Measurements from ENCODE around the gene RASGRP1. TPM values are rescaled to one million over a fixed set of nuclear protein-coding genes. Genes with fewer than 3 reads are reported as not detected.

The RASGRP1 gene
- 10 to 100 TPM in 2 of 8 experiments, 1 to 10 TPM in 6; 1.8 to 36.9 (median 2.8) TPM for total RNA-seq

GRCh38 chr15:38564557-38565286, at the start of gene RASGRP1:
Gene RASGRP1 (minus strand): TSS chr15:38564814. CDS start chr15:38564628, 186 bp downstream.
- WGBS, 10 experiments: 41 to 80% methylated on average over 1 to 8 of the region's 85 CpGs; no CpG with 5 or more reads in 8 of the 10 experiments
- peak; percentile 80 to 93 (median 90) for ATAC-seq (replicated peaks in 6 of 8)
- Histone ChIP-seq H3K27ac (no peak within 1 kb of the TSS), H3K4me1 (replicated peaks in 1 of 2) (no peaks in the 10 kb centered on the region), H3K4me3 (peak within 1 kb of the TSS; percentile 49 to 81 (median 52))
- in situ Hi-C loops (cut with MboI; ENCODE audit: low pct_unique_long_range_greater_than_20kb in 2 of 9, low sequenced_read_pairs in 9 of 9, unreplicated experiment in 9 of 9): loop anchor here in 2 of 9 experiments (10.0 to 25.0 kb wide), 2 partner anchors 120 to 123 kb away; no protein-coding TSS in a partner anchor

- 0 to 100% (median 78%) methylated on average over 1 to 3 of the region's 3 CpGs; no CpG with 5 or more reads in 5 of the 10 experiments for WGBS, 10 experiments
- in situ Hi-C loops (cut with MboI; ENCODE audit: low pct_unique_long_range_greater_than_20kb in 2 of 9, low sequenced_read_pairs in 9 of 9, unreplicated experiment in 9 of 9): no loop called here
These were observed 48.5 kb upstream of the RASGRP1 start for GRCh38 chr15:38613085-38613484.

GRCh38 chr15:38612159-38612863, 47.7 kb upstream of the RASGRP1 start:
- no peak overlapping the region for H3K4me3 ChIP-seq
- 20 to 100% (median 88%) methylated on average over 1 to 6 of the region's 6 CpGs; no CpG with 5 or more reads in 3 of the 10 experiments for WGBS, 10 experiments
- no peak overlapping the region for H3K27ac ChIP-seq
- in situ Hi-C loops (cut with MboI; ENCODE audit: low pct_unique_long_range_greater_than_20kb in 2 of 9, low sequenced_read_pairs in 9 of 9, unreplicated experiment in 9 of 9): no loop called here
- H3K4me1 ChIP-seq (replicated peaks in 1 of 2): no peaks in the 10 kb centered on the region
- no peak for ATAC-seq (replicated peaks in 6 of 8)

More at GRCh38 chr15:38613085-38613484, 48.5 kb upstream of the RASGRP1 start:
- ATAC-seq (replicated peaks in 6 of 8): no peak
- Histone ChIP-seq H3K4me1 (replicated peaks in 1 of 2) (no peaks in the 10 kb centered on the region), H3K4me3 (no peak overlapping the region), H3K27ac (no peak overlapping the region)

GRCh38 chr15:38611228-38611627, 46.6 kb upstream of the RASGRP1 start:
- H3K4me1 ChIP-seq (replicated peaks in 1 of 2): no peaks in the 10 kb centered on the region
- H3K27ac ChIP-seq: no peak overlapping the region
- peak in 1 of 8 experiments; percentile 11 for ATAC-seq (replicated peaks in 6 of 8)
- in situ Hi-C loops (cut with MboI; ENCODE audit: low pct_unique_long_range_greater_than_20kb in 2 of 9, low sequenced_read_pairs in 9 of 9, unreplicated experiment in 9 of 9): no loop called here
- WGBS, 10 experiments: 60 to 100% (median 85%) methylated on average over 1 to 4 of the region's 4 CpGs; no CpG with 5 or more reads in 2 of the 10 experiments
- no peak overlapping the region for H3K4me3 ChIP-seq

- Histone ChIP-seq H3K27ac (no peak overlapping the region), H3K4me3 (no peak overlapping the region), H3K4me1 (replicated peaks in 1 of 2) (peaks cover 0 to 4% of the 10 kb centered on the region in 2 donors)
- ATAC-seq (replicated peaks in 6 of 8): peak in 3 of 8 experiments; percentile 97 to 99 (median 99)
- 0 to 100% (median 73%) methylated on average over 1 to 7 of the region's 7 CpGs for WGBS, 10 experiments
- in situ Hi-C loops (cut with MboI; ENCODE audit: low pct_unique_long_range_greater_than_20kb in 2 of 9, low sequenced_read_pairs in 9 of 9, unreplicated experiment in 9 of 9): no loop called here
These were observed 46.1 kb upstream of the RASGRP1 start for GRCh38 chr15:38610748-38611147.

- in situ Hi-C loops (cut with MboI; ENCODE audit: low pct_unique_long_range_greater_than_20kb in 2 of 9, low sequenced_read_pairs in 9 of 9, unreplicated experiment in 9 of 9): no loop called here
- H3K27ac ChIP-seq: no peak overlapping the region
- WGBS, 10 experiments: 30 to 100% (median 82%) methylated on average over 2 to 4 of the region's 4 CpGs; no CpG with 5 or more reads in 3 of the 10 experiments
- no peak overlapping the region for H3K4me3 ChIP-seq
- peaks cover 0 to 5% of the 10 kb centered on the region in 2 donors for H3K4me1 ChIP-seq (replicated peaks in 1 of 2)
- ATAC-seq (replicated peaks in 6 of 8): no peak
These were observed 44.6 kb upstream of the RASGRP1 start for GRCh38 chr15:38609097-38609738.

- Histone ChIP-seq H3K4me1 (replicated peaks in 1 of 2) (peaks cover 1 to 6% of the 10 kb centered on the region in 2 donors), H3K4me3 (no peak overlapping the region), H3K27ac (no peak overlapping the region)
- in situ Hi-C loops (cut with MboI; ENCODE audit: low pct_unique_long_range_greater_than_20kb in 2 of 9, low sequenced_read_pairs in 9 of 9, unreplicated experiment in 9 of 9): no loop called here
- ATAC-seq (replicated peaks in 6 of 8): no peak
- 31 to 100% (median 86%) methylated on average over 1 to 7 of the region's 7 CpGs for WGBS, 10 experiments
These were observed 44.1 kb upstream of the RASGRP1 start for GRCh38 chr15:38608682-38609081.

GRCh38 chr15:38605744-38606143, 41.1 kb upstream of the RASGRP1 start:
- peaks cover 15 to 20% of the 10 kb centered on the region in 2 donors for H3K4me1 ChIP-seq (replicated peaks in 1 of 2)
- no peak overlapping the region for H3K4me3 ChIP-seq
- in situ Hi-C loops (cut with MboI; ENCODE audit: low pct_unique_long_range_greater_than_20kb in 2 of 9, low sequenced_read_pairs in 9 of 9, unreplicated experiment in 9 of 9): no loop called here
- ATAC-seq (replicated peaks in 6 of 8): no peak
- 40 to 100% (median 67%) methylated on average over 1 to 3 of the region's 3 CpGs; no CpG with 5 or more reads in 3 of the 10 experiments for WGBS, 10 experiments
- H3K27ac ChIP-seq: no peak overlapping the region

- H3K27ac ChIP-seq: no peak overlapping the region
- in situ Hi-C loops (cut with MboI; ENCODE audit: low pct_unique_long_range_greater_than_20kb in 2 of 9, low sequenced_read_pairs in 9 of 9, unreplicated experiment in 9 of 9): no loop called here
- 63 to 100% (median 84%) methylated on average over 1 to 5 of the region's 5 CpGs; no CpG with 5 or more reads in 2 of the 10 experiments for WGBS, 10 experiments
- no peak overlapping the region for H3K4me3 ChIP-seq
- peak in 1 of 8 experiments; percentile 5 for ATAC-seq (replicated peaks in 6 of 8)
- H3K4me1 ChIP-seq (replicated peaks in 1 of 2): peaks cover 15 to 20% of the 10 kb centered on the region in 2 donors
These were observed 39.1 kb upstream of the RASGRP1 start for GRCh38 chr15:38603672-38604071.

GRCh38 chr15:38602910-38603670, 38.5 kb upstream of the RASGRP1 start:
- H3K4me1 ChIP-seq (replicated peaks in 1 of 2): peaks cover 15 to 20% of the 10 kb centered on the region in 2 donors
- peak overlapping the region in 1 of 5 donors; percentile 6 for H3K4me3 ChIP-seq
- ATAC-seq (replicated peaks in 6 of 8): peak in 5 of 8 experiments; percentile 73 to 89 (median 85)
- in situ Hi-C loops (cut with MboI; ENCODE audit: low pct_unique_long_range_greater_than_20kb in 2 of 9, low sequenced_read_pairs in 9 of 9, unreplicated experiment in 9 of 9): no loop called here
- H3K27ac ChIP-seq: no peak overlapping the region
- 0 to 55% (median 10%) methylated on average over 1 to 7 of the region's 7 CpGs; no CpG with 5 or more reads in 1 of the 10 experiments for WGBS, 10 experiments

- WGBS, 10 experiments: 11 to 100% (median 81%) methylated on average over 1 to 2 of the region's 2 CpGs
- no peak for ATAC-seq (replicated peaks in 6 of 8)
- in situ Hi-C loops (cut with MboI; ENCODE audit: low pct_unique_long_range_greater_than_20kb in 2 of 9, low sequenced_read_pairs in 9 of 9, unreplicated experiment in 9 of 9): no loop called here
- no peak overlapping the region for H3K4me3 ChIP-seq
- no peak overlapping the region for H3K27ac ChIP-seq
- peaks cover 15% of the 10 kb centered on the region in 2 donors for H3K4me1 ChIP-seq (replicated peaks in 1 of 2)
These were observed 35.6 kb upstream of the RASGRP1 start for GRCh38 chr15:38600236-38600635.

GRCh38 chr15:38598749-38599148, 34.1 kb upstream of the RASGRP1 start:
- Histone ChIP-seq H3K4me3 (no peak overlapping the region), H3K27ac (no peak overlapping the region), H3K4me1 (replicated peaks in 1 of 2) (peaks cover 14 to 15% of the 10 kb centered on the region in 2 donors)
- WGBS, 10 experiments: 10 to 100% (median 90%) methylated on average over 1 to 2 of the region's 2 CpGs; no CpG with 5 or more reads in 2 of the 10 experiments
- in situ Hi-C loops (cut with MboI; ENCODE audit: low pct_unique_long_range_greater_than_20kb in 2 of 9, low sequenced_read_pairs in 9 of 9, unreplicated experiment in 9 of 9): no loop called here
- ATAC-seq (replicated peaks in 6 of 8): no peak

Data from motor neuron (in vitro differentiated cells).